HG03342 (cell line): ENCODE measurements around the gene GMPPB.
"Not testable (repeated sequence)": the region's sequence is repeated elsewhere in the genome, so short reads cannot be mapped to it uniquely, and the experiment has no call there.

Experiments
- ATAC-seq: cut with Tn5 transposase; IDR thresholded peaks from one replicate; pipeline ENCODE4 v1.9.1; 2021; ENCODE audit warnings: mild to moderate bottlenecking, moderate library complexity; ENCODE audit not compliant: unreplicated experiment

The GMPPB gene

DNA sequence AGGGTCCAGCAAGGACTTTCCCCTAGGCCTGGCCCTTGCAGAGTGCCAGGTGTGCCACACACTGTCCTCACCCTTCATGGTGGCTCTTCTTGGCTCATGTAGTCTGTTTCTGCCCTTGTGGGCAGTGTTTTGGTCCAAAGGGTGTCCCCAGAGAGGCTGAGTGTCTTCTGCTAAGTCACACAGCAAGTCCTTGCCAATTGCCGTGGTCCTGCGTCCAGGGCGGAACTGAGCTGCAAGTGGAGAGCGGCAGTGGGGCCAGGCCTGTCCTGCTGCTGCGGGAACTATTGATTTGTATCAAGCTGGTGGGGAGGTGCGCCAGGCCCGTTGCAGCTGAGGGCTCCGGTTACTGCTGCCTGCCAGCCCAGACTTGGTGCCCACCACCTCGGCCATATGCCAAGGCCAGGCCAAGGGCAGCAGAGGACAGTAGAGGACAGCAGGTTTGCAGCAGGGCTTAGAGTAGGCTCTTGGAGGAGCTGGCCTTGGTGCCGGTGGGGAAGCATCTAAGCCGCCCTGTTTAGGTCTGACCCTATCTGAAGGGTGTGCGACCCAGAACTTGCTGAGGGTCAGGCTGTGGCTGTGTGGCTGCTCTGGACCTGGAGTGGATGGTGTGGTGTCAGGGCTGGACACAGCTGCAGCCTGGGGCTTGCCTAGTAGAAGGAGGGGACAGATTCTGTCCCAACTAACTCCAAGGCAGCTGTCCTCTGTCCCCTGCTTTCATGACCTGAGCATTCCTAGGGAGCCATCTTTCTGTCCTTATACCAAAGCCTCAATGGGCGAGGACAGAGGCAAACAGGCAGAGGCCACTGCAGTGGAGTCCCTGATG is 8.8 kb downstream of the GMPPB start:
- ATAC-seq: no peak

DNA sequence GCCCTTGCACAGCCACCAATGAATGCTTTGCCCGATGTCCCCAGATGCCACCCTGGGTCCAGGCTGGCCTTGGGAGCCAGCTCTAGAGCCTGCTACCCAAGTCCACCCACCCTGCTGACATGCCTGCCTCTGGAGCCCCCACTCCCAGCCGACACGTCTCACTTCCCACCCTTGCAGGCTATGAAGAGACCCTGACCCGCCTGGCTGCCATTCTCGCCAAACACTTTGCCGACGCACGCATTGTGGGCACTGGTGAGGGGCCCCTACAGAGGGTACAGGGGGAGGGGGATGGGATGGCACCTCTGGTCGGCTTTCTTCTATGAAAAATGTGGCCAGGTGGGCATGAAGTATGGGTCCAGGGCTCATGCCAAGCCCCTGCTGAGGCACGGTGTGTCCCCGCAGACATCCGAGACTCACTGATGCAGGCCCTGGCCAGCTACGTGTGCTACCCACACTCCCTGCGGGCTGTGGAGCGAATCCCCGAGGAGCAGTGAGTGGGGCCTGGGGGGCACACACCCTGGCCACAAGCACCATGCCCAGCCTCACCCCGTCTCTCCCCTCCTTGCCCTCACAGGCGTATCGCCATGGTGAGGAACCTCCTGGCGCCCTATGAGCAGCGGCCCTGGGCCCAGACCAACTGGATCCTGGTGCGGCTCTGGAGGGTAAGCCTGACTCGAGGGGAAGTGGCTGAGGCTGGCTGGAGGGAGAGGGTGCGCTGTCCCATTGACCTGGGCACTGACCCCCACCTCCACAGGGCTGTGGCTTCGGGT is 10.2 kb downstream of the GMPPB start:
- ATAC-seq: no peak

DNA sequence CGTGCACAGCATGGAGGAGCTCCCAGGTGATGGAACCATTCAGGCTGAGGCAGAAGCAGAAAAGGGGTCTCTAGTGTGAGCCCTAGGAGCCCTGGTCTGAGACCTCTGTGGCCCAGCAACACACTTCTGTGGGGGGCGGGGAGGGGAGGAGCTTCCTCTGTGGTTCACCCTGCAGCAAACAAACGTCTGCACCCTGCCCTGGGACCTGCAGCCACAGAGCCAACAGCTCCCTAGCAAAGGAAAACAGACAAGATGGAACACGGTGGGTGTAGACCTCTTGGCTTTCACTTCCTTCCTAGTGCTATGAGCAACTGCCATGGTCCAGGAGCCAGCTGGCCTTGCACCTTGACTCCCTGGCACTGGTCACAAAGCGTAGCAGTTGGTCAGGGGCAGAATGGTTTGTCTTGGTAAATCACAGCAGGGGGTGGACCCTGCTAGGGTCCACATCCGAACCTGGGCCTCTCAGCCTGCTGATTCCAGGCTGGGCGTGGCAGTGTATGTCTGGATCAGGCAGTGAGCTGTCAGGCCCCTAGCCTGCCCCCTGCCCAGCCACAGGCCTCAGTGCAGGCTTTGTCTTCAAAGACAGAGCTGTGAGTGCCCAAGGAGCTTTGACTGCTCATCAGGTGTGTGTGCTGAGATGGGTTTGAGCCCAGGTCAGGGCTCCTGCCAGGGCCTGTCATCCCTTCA is 11.0 kb downstream of the GMPPB start:
- ATAC-seq: no peak

DNA sequence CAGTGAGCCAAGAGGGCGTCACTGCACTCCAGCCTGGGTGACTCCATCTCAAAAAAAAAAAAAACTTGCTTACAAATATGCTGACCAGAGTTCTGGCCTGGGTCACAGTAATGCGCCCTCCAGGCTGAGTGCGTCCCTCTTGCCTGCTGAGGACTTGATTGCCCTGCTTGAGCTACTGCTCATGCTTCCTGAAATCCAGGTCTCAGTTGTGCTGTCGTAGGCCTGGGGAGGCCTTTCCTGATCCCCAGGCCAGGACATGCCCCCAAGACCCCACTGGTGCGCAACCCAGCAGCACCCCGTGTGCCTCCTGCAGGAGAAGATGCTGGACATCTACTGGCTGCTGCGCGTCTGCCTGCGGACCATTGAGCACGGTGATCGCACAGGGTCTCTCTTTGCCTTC is 11.6 kb downstream of the GMPPB start:
- ATAC-seq: no peak

DNA sequence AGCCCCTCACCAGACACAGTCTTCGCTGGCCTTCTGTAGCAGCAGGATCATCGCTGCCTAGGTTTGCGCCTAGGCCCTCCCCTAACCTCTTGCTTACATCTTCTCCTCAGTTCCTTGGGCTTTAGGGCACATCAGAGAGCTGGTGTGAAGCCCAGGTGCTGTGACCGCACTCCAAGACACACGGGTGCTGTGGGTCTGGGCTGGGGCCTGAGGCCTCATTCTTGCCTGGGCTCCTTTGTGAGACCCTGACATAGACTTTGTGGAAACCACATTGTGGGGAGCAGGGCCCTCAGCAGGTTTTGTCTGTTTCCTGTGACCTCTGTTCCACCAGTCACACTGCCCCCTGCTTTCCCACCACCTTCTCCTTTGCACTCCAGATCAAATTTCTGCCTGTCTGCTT is 12.3 kb downstream of the GMPPB start:
- ATAC-seq: no peak

DNA sequence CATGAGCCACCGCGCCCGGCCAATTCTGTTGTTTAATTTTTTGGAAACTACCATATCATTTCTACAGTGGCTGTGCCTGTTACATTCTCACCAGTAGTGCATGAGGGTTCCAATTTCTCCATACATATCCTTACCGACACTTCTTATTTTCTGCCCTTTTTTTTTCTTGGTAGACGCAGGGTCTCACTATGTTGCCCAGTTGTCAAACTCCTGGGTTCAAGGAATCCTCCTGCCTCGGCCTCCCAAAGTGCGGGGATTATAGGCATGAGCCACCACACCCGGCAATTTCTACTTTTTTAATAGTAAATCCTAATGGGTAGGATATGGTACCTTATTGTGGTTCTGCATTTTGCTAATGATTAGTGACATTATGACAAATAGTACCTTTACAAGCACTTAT is 13.9 kb downstream of the GMPPB start:
- no peak for ATAC-seq

DNA sequence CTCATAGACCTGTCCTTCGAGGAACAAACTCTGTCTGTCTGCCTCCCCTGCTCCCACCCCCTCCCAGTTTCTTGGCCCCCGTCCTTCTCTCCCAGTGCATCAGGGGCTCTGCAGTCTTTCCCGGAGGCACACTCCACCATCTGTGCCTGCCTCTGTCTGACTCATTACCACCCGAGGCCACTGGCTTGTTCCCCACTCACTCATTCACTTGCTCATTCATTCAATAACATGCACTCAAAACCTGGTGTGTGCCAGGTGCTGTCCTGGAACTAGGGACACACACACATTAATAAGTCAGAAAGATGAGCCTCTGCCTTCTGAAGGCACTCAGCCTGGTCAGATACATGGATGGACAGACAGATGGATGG is 16.7 kb downstream of the GMPPB start:
- no peak for ATAC-seq

DNA sequence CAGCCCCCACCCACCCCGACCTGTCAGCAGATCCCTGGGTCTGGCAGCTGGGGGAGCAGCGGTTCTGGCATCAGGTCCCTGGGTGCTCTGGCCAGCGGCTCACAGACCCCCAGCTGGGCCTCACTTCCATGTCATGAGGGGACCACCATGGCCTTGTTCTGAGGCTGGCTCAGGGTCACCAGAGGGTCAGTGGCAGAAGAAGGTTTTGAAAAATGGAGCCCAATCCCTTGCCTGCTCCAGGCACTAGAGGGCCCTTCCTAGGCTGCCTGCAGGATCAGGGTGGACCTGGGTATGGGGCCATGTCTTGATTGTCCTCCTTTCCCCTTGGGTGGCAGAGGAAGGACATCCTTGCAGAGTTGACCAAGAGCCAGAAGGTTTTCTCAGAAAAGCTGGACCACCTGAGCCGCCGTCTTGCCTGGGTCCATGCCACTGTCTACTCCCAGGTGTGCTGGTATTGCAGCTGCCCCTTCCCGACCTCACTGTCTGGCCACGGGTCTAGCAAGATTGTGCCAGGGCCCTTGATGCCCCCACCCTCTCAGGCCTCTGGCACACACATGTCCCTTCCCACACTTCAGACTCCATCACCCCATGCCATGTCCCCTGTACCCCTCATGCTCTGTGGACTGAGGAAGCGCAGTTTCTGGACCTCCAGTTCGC is 17.2 kb downstream of the GMPPB start:
- no peak for ATAC-seq

DNA sequence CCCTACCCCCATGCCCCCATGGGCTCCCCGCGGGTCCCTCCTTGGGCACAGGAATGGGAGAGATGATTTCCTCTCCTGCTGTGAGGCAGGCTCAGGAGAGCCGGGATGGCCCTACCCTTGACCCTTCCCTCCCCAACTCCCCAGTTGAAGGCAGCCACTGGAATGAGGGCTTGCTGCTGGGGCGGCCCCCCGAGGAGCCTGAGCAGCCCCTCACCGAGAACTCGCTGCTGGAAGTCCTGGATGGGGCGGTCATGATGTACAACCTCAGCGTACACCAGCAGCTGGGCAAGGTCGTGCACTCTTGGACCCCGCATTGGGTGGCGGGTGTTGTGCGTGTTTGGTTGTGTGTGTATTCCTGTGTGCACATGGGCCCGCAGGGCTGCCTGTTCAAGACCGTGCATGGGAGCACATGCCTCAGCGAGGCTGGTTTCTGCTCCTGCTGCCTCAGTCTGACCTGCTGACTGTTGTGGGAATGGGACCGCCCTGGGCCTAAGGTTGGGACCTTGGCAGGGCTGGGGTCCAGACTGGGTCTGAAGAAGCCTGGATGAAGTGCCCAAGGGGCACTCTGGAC is 18.3 kb downstream of the GMPPB start:
- ATAC-seq: no peak

DNA sequence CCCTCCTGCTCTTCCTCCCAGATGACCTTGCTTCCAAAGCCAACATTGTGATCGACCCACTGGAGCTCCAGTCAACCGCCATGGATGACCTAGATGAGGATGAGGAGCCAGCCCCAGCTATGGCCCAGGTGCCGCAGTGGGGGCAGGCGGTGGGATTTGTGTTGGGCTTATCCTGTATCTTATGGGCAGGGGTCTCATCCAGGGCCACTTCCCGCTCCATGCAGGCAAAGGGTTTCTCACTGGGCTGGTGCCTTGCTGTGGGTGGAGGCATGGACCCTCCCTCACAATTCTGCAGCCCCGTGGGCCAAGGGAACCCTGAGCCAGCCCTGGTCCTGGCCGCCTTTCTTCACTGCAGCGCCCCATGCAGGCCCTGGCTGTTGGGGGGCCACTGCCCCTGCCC is 19.1 kb downstream of the GMPPB start:
- ATAC-seq: no peak

DNA sequence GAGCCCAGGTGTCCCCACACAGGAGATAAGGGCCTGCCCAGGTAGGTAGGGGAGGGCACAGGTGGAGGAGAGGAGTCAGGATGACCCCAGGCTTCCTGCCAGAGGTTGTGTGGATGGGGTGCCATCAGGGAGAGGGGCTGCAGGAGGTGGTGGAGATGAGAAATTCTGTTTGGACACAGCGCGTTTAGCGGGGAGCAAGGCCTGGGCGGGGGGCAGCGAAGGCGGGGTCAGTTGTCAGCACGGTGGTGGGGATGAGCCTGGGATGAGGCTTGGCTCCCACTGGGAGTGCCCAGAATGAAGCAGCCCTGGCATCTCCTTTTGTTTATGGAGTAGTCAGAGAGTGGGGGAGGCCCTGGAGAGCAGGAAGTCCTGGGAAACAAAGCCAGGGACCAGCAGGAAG is 19.8 kb downstream of the GMPPB start:
- ATAC-seq: no peak

DNA sequence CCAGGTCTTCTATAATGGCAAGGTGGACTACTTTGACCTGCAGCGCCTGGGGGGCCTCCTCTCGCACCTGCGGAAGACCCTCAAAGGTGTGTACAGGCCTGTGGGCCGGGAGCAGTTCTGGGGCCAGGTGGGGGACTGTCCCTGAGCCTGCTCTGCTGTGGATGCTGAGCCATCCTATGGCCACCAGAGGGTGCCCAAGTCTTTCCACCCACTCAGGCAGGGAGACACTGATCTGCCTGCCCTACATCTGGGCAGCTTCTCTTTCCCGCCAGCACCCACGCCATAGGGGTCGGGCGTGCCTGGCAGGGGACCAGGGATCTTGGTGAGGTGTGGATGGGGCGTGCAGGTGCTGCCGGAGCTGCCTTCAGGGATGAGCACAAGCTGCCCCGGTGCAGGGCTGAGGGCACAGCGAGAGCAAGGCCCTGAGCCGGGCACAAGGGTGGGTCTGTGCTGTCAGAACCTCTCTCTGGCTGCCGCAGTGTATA is 20.3 kb downstream of the GMPPB start:
- peak; percentile 82 for ATAC-seq

DNA sequence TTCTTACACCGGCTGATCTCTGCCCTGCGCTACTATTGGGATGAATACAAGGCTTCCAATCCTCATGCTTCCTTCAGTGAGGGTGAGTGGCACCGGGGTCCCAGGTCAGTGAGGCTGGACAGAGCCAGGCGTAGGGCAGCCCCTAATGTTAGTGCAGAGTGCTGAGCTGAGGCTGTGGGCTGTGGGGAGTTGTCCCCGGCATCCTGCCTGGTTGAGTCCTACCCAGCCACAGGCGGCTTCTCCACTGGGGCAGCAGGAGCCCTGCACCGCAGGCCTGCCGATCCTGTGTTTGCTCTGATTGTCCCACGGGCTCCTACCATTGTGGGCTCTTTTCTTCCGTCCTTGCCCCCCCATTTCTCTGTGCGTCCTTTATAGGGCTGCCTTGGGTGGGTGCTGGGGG is 21.1 kb downstream of the GMPPB start:
- ATAC-seq: no peak

DNA sequence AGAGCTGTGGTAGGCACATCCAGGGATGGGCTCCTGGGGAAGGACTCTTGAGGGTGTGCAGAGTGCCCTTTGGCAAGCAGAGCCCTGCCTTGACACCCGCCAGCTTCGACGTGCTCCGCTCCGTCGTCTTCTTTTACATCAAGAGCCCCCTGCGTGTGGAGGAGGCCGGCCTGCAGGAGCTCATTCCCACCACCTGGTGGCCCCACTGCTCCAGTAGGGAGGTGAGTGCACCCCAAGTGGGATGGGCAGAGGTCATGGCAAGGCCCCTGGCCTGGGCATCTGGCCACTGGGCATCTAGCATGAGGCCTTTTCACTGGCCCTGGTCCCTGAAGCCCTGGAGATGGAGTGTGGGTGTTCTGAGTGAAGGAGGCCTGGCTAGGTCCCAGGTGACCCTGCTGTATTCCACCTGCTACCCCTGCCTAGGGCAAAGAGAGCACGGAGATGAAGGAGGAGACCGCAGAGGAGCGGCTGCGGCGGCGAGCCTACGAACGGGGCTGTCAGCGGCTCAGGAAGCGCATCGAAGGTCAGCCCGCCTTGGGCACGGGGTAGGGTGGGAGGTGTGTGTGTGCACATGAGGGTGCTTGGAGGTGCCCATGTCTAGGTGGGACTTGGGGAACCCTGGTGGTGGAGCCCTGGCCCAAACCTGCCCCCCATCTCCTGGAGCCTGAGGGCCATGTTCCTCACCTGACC is 22.2 kb downstream of the GMPPB start:
- ATAC-seq: no peak

DNA sequence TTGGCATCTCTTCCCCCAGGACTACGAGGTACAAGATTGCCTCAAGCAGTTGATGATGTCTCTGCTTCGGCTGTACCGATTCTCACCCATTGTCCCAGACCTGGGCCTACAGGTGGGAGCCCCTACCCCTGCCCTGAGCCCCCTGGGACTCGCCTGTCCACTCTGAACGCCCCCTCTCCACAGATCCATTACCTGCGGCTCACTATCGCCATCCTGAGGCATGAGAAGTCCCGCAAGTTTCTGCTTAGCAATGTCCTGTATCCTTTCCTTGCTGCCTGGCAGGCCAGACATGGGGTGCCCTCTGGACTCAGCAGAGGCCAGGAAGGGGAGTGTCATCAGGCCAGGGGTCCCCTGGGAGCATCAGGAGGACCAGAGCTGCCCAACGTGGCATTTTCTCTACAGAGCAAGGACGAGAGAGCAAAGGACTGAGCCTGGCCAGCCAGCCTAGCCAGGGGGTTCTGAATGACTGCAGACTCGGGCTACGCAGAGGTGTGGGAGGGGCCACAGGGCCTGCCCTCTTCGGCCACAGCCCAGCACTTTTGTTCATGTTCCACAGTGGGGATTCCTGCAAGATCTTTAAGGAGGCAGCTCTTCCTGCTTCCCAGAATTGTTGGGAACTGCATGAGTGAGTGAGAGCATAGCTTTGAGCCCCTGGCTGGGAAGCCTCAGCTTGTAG is 23.2 kb downstream of the GMPPB start:
- no peak for ATAC-seq

DNA sequence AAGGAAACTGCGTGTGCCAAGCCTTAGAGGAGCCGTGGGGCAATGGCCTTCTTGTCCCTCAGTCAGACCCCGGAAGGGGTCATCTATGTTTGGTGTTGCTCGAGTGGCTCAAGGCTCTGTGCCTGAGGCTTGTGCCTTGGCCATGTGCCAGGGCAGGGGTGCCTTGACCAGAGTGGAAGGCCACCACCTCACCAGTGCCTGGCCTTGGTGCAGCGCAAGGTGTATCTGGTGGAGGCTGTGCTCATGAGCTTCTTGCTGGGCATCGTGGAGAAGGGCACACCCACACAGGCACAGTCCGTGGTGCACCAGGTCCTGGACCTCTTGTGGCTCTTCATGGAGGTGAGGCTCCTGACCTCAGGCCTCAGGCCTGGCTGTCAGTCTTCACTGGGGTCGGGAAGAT is 23.7 kb downstream of the GMPPB start:
- ATAC-seq: no peak

DNA sequence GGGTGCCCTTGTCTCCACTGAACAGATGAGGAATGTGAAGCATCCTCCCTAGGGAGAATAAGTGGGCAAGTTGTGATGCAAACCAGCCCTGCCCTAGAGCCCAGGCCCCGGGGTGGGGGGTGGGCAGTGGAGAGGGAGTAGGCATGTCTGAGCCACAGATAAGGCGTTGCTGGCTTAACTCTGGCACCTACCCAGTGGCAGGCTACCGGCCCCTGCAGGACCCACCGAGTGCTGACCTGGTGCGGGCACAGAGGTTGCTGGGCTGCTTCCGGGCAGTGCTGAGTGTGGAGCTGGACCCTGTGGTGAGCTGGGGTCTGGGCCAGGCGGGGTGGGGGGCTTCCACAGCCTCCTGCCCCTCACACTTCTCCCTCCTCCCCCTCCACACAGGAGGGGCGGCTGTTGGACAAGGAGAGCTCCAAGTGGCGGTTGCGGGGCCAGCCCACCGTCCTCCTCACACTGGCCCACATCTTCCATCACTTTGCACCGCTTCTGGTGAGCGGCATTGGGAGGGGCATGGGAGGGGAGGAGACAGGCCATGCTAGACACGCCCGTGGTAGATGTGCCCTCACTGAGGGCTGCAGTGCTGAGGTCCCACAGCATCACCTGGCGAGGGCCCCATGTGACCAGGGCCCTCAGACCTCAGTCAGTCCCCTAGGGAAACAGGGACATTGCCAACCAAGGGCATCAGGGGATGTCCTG is 24.3 kb downstream of the GMPPB start:
- ATAC-seq: no peak

DNA sequence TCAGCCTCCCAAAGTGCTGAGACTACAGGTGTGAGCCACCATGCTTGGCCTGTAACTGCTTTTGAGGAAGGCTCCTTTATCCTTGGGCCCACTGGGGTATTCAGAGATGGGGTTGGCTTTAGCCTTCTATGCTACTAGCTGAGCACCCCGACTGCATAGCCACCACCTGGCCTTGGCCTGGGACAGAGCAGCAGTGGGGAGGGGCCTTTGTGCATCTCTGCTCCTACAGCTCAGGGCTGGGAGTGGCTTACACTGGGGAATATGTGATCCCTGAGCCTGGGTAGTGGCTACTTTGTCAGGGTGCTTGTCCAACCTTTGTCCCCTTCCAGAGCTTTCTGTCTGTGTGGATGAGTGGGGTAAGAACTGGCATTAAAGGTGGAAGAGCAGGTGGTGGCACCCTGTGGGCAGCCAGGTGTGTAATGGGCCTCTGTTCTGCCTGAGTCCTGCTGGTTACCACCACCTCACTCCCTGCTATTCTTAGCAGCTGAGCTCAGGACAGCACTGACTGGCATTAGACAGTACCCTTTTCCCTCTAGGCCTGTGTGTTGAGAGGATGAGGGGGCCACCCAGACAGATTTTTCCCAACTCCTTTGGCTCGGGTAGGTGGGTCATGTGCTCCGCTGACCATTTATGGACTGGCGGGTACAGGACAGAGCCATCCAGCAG is 28.3 kb downstream of the GMPPB start:
- ATAC-seq: not testable (repeated sequence)
